CD14-positive monocyte (primary cell): Measurements from ENCODE around the gene PRRX2. TPM values are rescaled to one million over a fixed set of nuclear protein-coding genes. Genes with fewer than 3 reads are reported as not detected.

Experiments
- DNase-seq, 3 donors: peaks; one replicate each; pipeline ENCODE4 v3.0.0-alpha.2; 2011 to 2022
- H2AFZ ChIP-seq: 2 replicates; pipeline ENCODE4 v1.6.0; 2012; ENCODE audit warnings: mild to moderate bottlenecking, low read depth, low read length, inconsistent platforms; ENCODE audit not compliant: insufficient read depth, poor library complexity, severe bottlenecking
- H3K27ac ChIP-seq, 2 donors: 1 replicate in 1 of 2; 2 replicates in 1 of 2; pipeline ENCODE4 v1.5.1; 2012 to 2013; ENCODE audit warnings: low read length in 2 of 2, control low read depth in 1 of 2, inconsistent platforms in 1 of 2, low read depth in 1 of 2, mild to moderate bottlenecking in 1 of 2
- H3K27me3 ChIP-seq, 2 donors: one replicate each; pipeline versions ENCODE4 v1.6.0 to v1.6.1; 2011 to 2013; ENCODE audit warnings: low read length in 2 of 2; ENCODE audit not compliant: control insufficient read depth in 2 of 2, insufficient read depth in 2 of 2
- H3K36me3 ChIP-seq, 2 donors: replicated peaks in 1 of 2; 1 replicate in 1 of 2; 2 replicates in 1 of 2; pipeline versions ENCODE4 v1.5.1 to v1.6.1; 2012 to 2013; ENCODE audit warnings: low read length in 2 of 2, control low read depth in 1 of 2, inconsistent platforms in 1 of 2, mild to moderate bottlenecking in 1 of 2; ENCODE audit not compliant: insufficient read depth in 2 of 2, control insufficient read depth in 1 of 2
- H3K4me1 ChIP-seq, 2 donors: 1 replicate in 1 of 2; 2 replicates in 1 of 2; pipeline versions ENCODE4 v1.5.1 to v1.6.1; 2012 to 2013; ENCODE audit warnings: low read length in 2 of 2, control low read depth in 1 of 2, inconsistent platforms in 1 of 2, mild to moderate bottlenecking in 1 of 2, moderate library complexity in 1 of 2; ENCODE audit not compliant: insufficient read depth in 2 of 2, control insufficient read depth in 1 of 2
- H3K4me2 ChIP-seq: replicated peaks from 2 replicates; pipeline ENCODE3; 2012; ENCODE audit warnings: low read length, moderate library complexity, mild to moderate bottlenecking; ENCODE audit not compliant: poor library complexity, severe bottlenecking; ENCODE audit errors: extremely low read depth
- H3K4me3 ChIP-seq, 3 experiments: fragments of 200-600 bp in 1 of 3; sonication (generic) in 1 of 3; replicated peaks in 1 of 3; 1 replicate in 2 of 3; 2 replicates in 1 of 3; pipeline ENCODE4 v1.5.1; 2011 to 2013; ENCODE audit warnings: low read length in 3 of 3, mild to moderate bottlenecking in 3 of 3, control low read depth in 2 of 3, low read depth in 2 of 3, inconsistent platforms in 1 of 3, moderate library complexity in 1 of 3
- H3K79me2 ChIP-seq: 2 replicates; pipeline ENCODE4 v1.6.0; 2012; ENCODE audit warnings: mild to moderate bottlenecking, control low read depth, inconsistent platforms, low read length, moderate library complexity; ENCODE audit not compliant: insufficient read depth
- H3K9ac ChIP-seq: 2 replicates; pipeline ENCODE4 v1.6.0; 2017; ENCODE audit warnings: low read length, mild to moderate bottlenecking; ENCODE audit not compliant: insufficient read depth, poor library complexity, severe bottlenecking
- H3K9me3 ChIP-seq, 2 donors: replicated peaks in 1 of 2; 1 replicate in 1 of 2; 2 replicates in 1 of 2; pipeline versions ENCODE4 v1.5.1 to v1.6.1; 2012 to 2013; ENCODE audit warnings: low read length in 2 of 2, control low read depth in 1 of 2; ENCODE audit not compliant: control insufficient read depth in 1 of 2, insufficient read depth in 1 of 2
- H4K20me1 ChIP-seq: 2 replicates; pipeline ENCODE4 v1.6.0; 2012; ENCODE audit warnings: mild to moderate bottlenecking, low read length, control low read depth, moderate library complexity; ENCODE audit not compliant: insufficient read depth
- H3K27ac Mint-ChIP-seq, 7 donors: one replicate each; pipeline ENCODE4 v1.8.0; 2020; ENCODE audit warnings: mild to moderate bottlenecking in 7 of 7, mixed read lengths in 7 of 7, moderate library complexity in 6 of 7, inconsistent platforms in 2 of 7
- H3K27me3 Mint-ChIP-seq, 3 donors: one replicate each; pipeline ENCODE4 v1.8.0; 2021 to 2022; ENCODE audit warnings: low read depth in 3 of 3, mild to moderate bottlenecking in 3 of 3, mixed read lengths in 3 of 3, moderate library complexity in 3 of 3, inconsistent platforms in 1 of 3
- H3K36me3 Mint-ChIP-seq, 2 donors: one replicate each; pipeline ENCODE4 v1.8.0; 2020; ENCODE audit warnings: mixed read lengths in 2 of 2, inconsistent platforms in 1 of 2, mild to moderate bottlenecking in 1 of 2
- H3K4me1 Mint-ChIP-seq: one replicate; pipeline ENCODE4 v1.8.0; 2020; ENCODE audit warnings: mild to moderate bottlenecking, mixed read lengths
- H3K4me3 Mint-ChIP-seq, 2 donors: one replicate each; pipeline ENCODE4 v1.8.0; 2020; ENCODE audit warnings: mild to moderate bottlenecking in 2 of 2, mixed read lengths in 2 of 2, moderate library complexity in 1 of 2
- H3K9me3 Mint-ChIP-seq, 7 donors: one replicate each; pipeline ENCODE4 v1.8.0; 2020 to 2022; ENCODE audit warnings: mixed read lengths in 7 of 7, mild to moderate bottlenecking in 6 of 7, moderate library complexity in 6 of 7, inconsistent platforms in 2 of 7
- WGBS: methylation state at CpG from one replicate; pipeline ENCODE4 v1.1.5; 2013; ENCODE audit warnings: missing lambda C conversion rate; ENCODE audit not compliant: insufficient coverage; 5-methylcytosine and 5-hydroxymethylcytosine counted together
- intact Hi-C, 2 donors: fragments of 100-400 bp; cut with micrococcal nuclease; formaldehyde crosslinking; loops; one replicate each; pipeline versions ENCODE4 v1.15.0 to v1.15.1; 2023
- polyA plus RNA-seq, 3 donors: library from polyadenylated mRNA; depleted of rRNA in 1 of 3; unstranded in 2 of 3; stranded (reverse) in 1 of 3; fragments of 300-500 nt in 2 of 3; fragments of >200 nt in 1 of 3; fragmentation: Illumina TruSeq in 2 of 3; gene quantifications; 1 replicate in 2 of 3; 2 replicates in 1 of 3; pipeline ENCODE4 v1.2.3, GENCODE V29; 2012 to 2021
- TF ChIP-seq, protein P1 (sequence below): fragments of 200-600 bp; IDR thresholded peaks from one replicate; pipeline ENCODE4 v1.8.0; 2022; ENCODE audit warnings: antibody characterized with exemption, mild to moderate bottlenecking

PRRX2 gene
- polyA plus RNA-seq, 3 donors, result not detected

GRCh38 chr9:129623331-129623730, 42.1 kb upstream of the PRRX2 start:
- H3K4me1 ChIP-seq, result peaks cover 59 to 67% of the 10 kb centered on the region in 2 donors
- Mint-ChIP-seq H3K27me3 (peaks cover 21 to 30% (median 27%) of the 10 kb centered on the region in 3 donors), H3K4me3 (peak overlapping the region; percentile 54 to 58), H3K9me3 (peaks cover 0 to 10% (median 4%) of the 10 kb centered on the region in 7 donors), H3K27ac (peak overlapping the region; percentile 66 to 96 (median 93)), H3K4me1 (peaks cover 57% of the 10 kb centered on the region), H3K36me3 (peaks cover 5 to 17% of the 10 kb centered on the region in 2 donors)
- DNase-seq, result peak; percentile 72 to 86 (median 76)
- H3K36me3 ChIP-seq, result no peaks in the 10 kb centered on the region
- H3K9ac ChIP-seq, result no peak overlapping the region
- H3K27me3 ChIP-seq, result peaks cover 19 to 28% of the 10 kb centered on the region in 2 donors
- peaks cover 0 to 5% of the 10 kb centered on the region in 2 donors for H3K9me3 ChIP-seq
- no peak overlapping the region for H2AFZ ChIP-seq
- H3K27ac ChIP-seq, result peak overlapping the region in 1 of 2 donors; percentile 57
- TF ChIP-seq, protein P1, sequence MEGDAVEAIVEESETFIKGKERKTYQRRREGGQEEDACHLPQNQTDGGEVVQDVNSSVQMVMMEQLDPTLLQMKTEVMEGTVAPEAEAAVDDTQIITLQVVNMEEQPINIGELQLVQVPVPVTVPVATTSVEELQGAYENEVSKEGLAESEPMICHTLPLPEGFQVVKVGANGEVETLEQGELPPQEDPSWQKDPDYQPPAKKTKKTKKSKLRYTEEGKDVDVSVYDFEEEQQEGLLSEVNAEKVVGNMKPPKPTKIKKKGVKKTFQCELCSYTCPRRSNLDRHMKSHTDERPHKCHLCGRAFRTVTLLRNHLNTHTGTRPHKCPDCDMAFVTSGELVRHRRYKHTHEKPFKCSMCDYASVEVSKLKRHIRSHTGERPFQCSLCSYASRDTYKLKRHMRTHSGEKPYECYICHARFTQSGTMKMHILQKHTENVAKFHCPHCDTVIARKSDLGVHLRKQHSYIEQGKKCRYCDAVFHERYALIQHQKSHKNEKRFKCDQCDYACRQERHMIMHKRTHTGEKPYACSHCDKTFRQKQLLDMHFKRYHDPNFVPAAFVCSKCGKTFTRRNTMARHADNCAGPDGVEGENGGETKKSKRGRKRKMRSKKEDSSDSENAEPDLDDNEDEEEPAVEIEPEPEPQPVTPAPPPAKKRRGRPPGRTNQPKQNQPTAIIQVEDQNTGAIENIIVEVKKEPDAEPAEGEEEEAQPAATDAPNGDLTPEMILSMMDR, result no peak
- H3K4me3 ChIP-seq, result no peak overlapping the region
- H4K20me1 ChIP-seq, result peaks cover 19% of the 10 kb centered on the region
- intact Hi-C loops, result loop anchor here in 1 of 2 donors (5.0 kb wide), 1 partner anchor 276 kb away; no protein-coding TSS in a partner anchor
- no peak overlapping the region for H3K4me2 ChIP-seq
- H3K79me2 ChIP-seq, result peaks cover 25% of the 10 kb centered on the region
- 0% methylated on average over 2 of the region's 6 CpGs for WGBS

- Mint-ChIP-seq H3K36me3 (peaks cover 14 to 16% of the 10 kb centered on the region in 2 donors), H3K27me3 (peaks cover 15 to 24% (median 21%) of the 10 kb centered on the region in 3 donors), H3K4me3 (peak overlapping the region in 1 of 2 donors; percentile 39), H3K4me1 (peaks cover 66% of the 10 kb centered on the region), H3K9me3 (peaks cover 0 to 8% (median 1%) of the 10 kb centered on the region in 7 donors), H3K27ac (peak overlapping the region; percentile 89 to 96 (median 93))
- intact Hi-C loops, result loop anchor here in 1 of 2 donors (2.0 to 5.0 kb wide), 2 partner anchors 13 to 277 kb away; no protein-coding TSS in a partner anchor
- H2AFZ ChIP-seq, result peak overlapping the region; percentile 17
- TF ChIP-seq, protein P1, result peak; percentile 92
- peaks cover 0 to under 1% of the 10 kb centered on the region in 2 donors for H3K36me3 ChIP-seq
- H3K79me2 ChIP-seq, result peaks cover 34% of the 10 kb centered on the region
- peak overlapping the region; percentile 70 to 86 for H3K27ac ChIP-seq
- DNase-seq, result peak; percentile 38 to 66 (median 58)
- H3K4me2 ChIP-seq, result peak overlapping the region; percentile 84
- 9% methylated on average over 4 of the region's 12 CpGs for WGBS
- peaks cover 59 to 67% of the 10 kb centered on the region in 2 donors for H3K4me1 ChIP-seq
- H3K4me3 ChIP-seq, result peak overlapping the region in 1 of 3 experiments; percentile 83
- H4K20me1 ChIP-seq, result peaks cover 29% of the 10 kb centered on the region
- peaks cover 15 to 21% of the 10 kb centered on the region in 2 donors for H3K27me3 ChIP-seq
- H3K9me3 ChIP-seq, result peaks cover 0 to 5% of the 10 kb centered on the region in 2 donors
- no peak overlapping the region for H3K9ac ChIP-seq
These were observed 41.2 kb upstream of the PRRX2 start for GRCh38 chr9:129624168-129624759.
